ENCODE results near the gene BLMH.

- TF ChIP-seq CTCF (IDR thresholded peaks at IDR 0.05; ENCODE audit: low read depth, low read length, poor library complexity, severe bottlenecking) (no peak), EZH2phosphoT487 (IDR thresholded peaks at IDR 0.05; ENCODE audit: borderline replicate concordance, low read length) (no peak)
Measured at GRCh38 chr17:30234296-30234695, 57.4 kb downstream of the BLMH start.

Data from DOHH2 (cell line).